AG08396 (cell line): ENCODE results near the gene HGD.
A peak's percentile ranks its signal among the peaks of the same experiment; 100 is the strongest.
"Not testable (repeated sequence)": the region's sequence is repeated elsewhere in the genome, so short reads cannot be mapped to it uniquely, and the experiment has no call there.

Experiments used
- DNase-seq: peaks from one replicate; pipeline ENCODE4 v3.0.0; 2012; ENCODE audit warnings: low spot score, mixed read lengths

The HGD gene

DNA sequence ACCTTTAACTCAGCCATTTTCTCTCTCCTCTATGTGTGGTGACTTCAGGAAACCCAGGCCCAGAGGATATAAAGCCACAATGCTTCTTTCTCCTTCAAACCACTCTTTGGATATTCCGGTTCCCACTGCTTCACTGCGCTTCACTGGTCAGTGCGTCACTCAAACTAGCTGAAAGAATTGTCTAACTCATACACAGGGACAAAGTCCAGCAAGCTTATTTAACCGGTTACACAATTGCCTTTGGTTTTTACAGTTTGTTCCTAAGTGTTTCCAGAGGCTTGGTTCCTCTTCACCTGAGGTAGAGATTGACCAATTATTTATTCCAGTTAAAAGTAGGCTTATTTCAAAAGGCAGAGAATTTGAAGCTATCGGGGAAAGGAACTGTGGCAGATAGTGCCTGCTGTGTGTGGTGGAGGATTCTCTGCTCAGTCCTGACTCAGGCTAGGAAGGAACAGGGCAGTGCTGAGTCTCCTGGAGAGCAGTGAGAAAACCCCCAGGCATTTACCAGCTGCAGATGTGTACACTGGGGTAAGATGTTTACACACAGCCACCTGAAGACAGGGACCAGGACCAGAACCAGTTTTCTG lies at the start of gene HGD:
Gene HGD (minus strand): TSS at position 145 of the 587 bp plus-strand sequence. CDS start 128 bp downstream, at position 17.
- no peak for DNase-seq

- DNase-seq: no peak
These were observed 48.8 kb upstream of the HGD start for GRCh38 chr3:120730576-120731542.

DNA sequence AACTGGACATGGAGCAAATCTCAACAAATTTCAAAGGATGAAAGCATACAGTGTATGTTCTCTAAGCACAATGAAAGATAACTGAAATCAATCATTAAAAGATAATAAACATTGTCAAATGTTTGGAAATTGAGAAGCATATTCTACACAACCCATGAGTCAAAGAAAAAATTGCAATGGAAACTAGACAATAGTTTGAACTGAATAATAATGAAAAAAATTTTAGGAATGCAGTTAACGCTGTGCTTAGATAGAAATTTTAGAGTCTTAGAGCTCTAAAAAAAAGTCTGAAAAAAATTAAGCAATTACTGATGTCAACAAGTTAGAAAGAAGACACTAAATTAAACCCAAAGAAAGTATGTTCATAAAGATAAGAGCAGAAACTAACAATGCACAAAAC lies 44.8 kb upstream of the HGD start:
- no peak for DNase-seq

DNA sequence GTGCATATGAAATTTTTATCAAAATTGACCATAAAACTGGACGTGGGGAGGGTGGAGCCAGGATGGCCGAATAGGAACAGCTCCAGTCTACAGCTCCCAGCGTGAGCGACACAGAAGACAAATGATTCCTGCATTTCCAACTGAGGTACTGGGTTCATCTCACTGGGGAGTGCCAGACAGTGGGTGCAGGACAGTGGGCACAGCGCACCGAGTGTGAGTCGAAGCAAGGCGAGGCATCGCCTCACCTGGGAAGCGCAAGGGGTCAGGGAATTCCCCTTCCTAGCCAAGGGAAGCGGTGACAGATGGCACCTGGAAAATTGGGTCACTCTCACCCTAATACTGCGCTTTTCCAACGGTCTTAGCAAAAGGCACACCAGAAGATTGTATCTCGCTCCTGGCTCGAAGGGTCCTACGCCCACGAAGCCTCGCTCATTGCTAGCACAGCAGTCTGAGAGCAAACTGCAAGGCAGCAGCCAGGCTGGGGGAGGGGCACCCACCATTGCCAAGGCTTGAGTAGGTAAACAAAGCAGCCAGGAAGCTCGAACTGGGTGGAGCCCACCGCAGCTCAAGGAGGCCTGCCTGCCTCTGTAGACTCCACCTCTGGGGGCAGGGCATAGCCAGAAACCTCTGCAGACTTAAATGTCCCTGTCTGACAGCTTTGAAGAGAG lies 37.3 kb upstream of the HGD start:
- not testable (repeated sequence) for DNase-seq

- DNase-seq: no peak
These were observed 31.2 kb upstream of the HGD start for GRCh38 chr3:120713262-120713661.

- no peak for DNase-seq
These were observed 28.3 kb upstream of the HGD start for GRCh38 chr3:120710369-120710768.

DNA sequence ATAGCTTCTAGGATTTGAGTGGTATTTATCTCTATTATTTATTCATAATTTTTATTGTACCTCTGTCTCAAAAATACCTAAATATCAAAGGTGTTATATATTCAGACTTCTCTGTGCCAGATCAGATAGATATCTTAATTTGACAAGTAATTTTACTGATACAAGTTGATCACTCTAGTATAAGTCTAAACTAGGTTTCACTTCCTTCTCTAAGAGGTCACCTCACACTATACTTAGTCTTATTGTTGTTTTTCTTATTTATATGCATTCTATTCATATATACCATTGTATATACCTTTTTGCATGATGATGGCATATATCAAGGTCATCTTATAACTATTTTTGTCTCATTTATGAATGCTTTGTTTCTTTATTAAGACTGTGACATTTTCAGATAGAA lies 26.4 kb upstream of the HGD start:
- DNase-seq: no peak

DNA sequence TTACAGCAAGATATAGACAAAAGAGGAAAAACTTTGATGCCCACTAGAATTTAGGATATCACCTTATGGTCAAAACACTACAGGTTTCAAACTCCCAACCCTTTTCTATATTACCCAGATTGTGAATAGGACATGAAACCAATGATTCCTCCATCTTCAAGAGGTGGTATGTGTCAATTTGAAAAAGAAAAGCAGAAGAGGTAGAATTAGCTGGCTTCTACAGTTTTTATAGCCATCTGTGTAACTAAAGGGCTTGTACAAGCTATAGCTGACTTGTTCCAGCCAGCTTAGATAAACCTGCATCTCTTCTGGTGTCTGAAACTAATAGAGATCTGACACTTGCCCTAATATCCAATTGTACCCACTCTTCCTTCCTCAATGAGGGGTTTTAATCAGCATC lies 24.9 kb upstream of the HGD start:
- DNase-seq: no peak

DNA sequence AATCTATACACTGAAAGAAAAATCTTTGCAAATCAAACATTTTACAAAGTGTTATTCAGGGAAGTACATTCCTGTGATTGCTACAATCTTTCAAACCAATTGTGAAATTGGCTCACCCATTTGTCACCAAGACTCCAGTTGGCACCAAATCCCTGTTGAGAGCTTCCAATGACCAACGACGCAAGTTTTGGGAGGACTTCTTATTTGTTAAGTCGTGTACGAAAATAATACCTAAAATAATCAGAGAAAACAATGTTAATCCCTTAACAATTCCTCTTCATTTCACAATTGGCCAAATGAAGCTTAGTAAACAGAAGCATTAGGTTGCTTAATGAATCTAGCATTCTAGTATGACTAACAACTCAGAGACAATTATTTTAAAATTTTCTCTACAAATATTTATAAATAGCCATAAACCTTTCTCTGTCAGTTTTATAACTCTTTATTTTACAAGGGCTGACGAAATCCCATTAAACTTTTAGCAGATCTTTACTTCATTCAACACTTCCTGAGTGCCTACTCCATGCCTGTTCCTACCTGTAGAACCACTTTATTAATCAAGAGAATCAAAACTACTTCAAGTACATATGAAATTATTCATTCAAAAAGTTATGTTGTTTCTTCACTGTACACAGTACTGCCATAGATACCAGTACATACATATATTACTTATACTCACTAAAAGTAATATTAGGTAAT lies 24.0 kb upstream of the HGD start:
- no peak for DNase-seq

DNA sequence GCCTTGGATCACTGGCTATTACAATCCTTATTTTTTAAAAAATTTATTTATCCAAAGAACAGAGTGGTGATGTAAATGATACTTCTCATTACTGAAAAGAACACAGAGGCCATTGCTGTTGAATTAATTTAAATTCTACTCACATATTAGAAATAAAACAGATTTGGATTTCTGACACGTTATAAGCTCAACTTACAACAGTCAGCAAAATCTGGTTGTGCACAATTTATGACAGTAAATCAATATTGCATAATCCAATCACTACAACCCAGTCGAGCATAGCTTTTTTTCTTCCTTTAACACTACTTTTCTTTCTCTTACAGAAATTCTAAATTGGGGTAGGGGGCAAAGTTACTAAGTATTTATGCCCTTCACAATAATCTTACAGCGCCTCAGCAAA lies 17.3 kb upstream of the HGD start:
- DNase-seq: no peak

DNA sequence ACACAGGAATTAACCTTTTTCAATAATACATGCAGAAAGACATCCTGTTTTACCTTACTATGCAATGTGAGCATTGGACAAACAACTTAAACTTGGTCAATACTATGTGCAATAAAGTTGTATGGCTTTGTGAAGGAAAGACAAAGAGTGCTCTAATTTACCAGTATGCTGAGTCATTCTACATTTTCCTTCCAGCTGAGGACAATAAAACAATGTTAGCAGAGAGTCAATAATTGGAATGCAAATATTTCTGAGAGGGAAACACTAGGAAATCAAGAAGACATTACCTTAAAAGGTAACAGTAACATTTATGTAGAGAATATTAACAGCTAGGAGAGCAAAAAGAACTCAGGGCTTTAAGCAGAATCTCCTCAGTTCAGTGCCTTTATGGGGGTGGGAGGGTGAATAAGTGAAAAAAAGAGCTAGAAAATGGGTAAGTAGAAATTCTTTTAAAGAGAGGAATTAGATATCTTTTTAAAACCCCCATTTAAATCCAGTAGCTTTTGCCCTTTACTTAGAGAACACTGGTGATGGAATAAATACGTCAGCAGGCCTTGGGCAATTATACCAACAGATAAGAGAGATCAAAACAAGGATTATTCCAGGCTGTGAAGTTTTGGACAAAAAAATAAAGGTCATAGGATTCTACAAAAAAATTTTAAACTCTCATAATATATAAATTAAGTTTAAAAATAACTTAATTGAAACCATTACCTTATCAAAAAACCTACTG lies 11.6 kb upstream of the HGD start:
- no peak for DNase-seq

DNA sequence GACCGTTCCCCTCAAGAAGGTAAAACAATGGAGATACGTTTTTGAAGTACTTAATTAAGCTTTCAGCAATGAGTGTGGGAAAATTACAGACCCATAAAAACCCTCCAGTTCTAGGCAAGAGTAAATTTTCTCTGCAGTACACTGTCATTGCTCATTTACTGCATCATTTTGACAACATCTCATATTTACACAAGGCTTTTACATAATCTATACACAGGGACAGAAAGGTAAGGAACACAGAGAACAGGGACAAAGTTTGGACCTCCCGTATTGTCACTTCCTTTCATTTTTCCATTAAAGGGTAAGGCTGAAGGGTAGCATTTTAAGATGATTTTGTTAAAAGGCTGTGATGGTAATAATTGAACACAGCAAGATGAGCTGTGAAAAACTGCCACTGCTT lies 7.4 kb upstream of the HGD start:
- DNase-seq: no peak

DNA sequence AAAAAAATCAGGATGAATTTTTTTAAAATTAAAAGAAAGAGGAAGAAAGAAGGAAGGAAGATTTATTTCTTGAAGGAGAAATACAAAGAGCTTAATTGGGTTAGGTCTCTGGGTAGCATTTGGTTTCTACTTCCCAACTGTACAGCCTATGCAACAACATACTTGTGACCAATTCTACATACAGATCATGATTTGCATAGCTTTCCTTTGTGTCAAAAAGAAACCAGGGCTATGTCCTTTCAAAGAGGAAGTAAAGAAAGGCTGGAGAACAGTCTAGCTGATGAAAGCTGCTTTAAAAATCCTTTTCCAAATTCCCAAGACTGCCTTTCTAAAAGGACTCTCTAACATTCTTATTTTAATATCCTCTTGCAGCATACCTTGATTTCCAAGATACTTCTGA lies 6.1 kb upstream of the HGD start:
- peak; percentile 43 for DNase-seq

- DNase-seq: no peak
These were observed 3.4 kb upstream of the HGD start for GRCh38 chr3:120685411-120685810.

DNA sequence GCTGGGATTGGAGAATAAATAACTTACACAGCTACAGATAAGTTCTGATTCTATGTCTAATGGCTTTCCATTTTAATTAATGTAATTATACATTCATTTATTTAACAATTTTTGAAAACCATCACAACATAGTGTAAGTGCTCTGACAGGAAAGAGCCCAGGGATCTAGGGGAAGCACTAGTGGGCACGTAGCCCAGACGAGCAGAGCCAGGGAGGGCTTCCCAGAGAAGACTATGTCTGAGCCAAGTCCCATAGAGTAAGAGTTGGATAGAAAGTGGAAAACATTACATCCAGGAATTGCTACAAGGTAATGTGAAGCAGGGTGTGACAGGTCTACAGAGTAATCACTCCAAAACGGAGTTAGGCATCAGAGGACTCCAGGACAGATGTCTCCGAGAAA lies 2.9 kb upstream of the HGD start:
- DNase-seq: no peak

DNA sequence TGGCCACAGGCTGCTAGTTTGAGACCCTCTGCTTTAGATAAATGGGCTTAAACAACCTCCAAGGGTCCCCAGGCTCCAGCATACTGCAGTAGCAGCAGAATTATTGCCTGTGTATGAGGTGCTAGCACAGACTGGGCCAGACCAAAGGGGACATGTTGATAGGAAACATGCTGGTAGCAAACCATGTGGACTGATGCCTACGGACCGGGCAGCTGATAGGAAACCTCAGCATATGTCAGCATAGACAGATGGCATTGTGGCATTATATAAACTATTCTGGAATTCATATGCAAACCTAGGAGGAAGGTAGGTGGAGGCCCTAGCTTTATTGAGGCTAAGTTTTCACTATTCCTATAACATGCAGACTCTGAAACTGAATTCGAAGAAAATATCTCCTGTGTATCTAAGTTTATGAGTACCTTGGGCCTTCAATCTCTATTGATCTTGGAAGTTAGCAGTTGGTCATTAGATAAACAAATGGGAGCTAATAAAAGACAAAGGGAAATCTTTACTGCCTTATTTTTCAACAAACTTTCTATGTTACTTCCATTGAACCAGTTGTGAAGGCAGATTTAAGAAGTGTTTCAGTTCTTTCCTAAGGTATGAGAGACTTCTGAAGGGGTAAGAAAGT lies 1.7 kb upstream of the HGD start:
- no peak for DNase-seq

GRCh38 chr3:120683213-120683612 lies 1.2 kb upstream of the HGD start:
- no peak for DNase-seq

DNA sequence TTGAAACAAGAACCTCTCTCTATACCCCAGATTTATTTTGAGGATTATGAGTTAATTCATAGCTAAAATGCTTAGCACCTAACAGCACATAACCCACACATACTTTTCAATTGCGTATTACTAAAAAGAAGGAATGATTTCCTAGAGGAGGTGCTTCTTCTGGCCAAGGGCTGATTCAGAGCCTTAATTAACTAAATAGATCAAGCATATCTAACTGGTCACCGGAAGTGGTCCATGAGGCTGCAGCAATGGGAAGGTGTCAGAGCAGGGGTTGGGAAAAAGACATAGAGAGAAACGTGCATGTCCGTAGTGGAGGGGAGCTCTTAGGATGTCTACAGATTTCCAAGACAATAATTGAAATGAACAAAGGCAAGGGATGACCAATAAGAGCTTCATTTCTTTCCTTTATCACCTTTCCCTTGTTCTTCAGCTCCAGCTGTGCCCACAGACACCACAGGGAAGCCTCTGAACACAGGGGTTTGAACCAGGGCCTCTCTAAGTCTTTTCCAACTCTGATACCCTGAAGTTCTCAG lies 467 bp downstream of the HGD start:
- DNase-seq: no peak

GRCh38 chr3:120681018-120681417 lies 1.0 kb downstream of the HGD start:
- no peak for DNase-seq

- no peak for DNase-seq
These were observed 1.7 kb downstream of the HGD start for GRCh38 chr3:120680193-120680894.
